ENCODE results near the gene BRD7. TPM values are rescaled to one million over a fixed set of nuclear protein-coding genes. Genes with fewer than 3 reads are reported as not detected.
A peak's percentile ranks its signal among the peaks of the same experiment; 100 is the strongest.

Gene BRD7
- total and polyA plus RNA-seq, 2 of the 13 experiments (the other 11 are each of a cell fraction or from before 2014, with no cell fraction given), result 82.3 to 149 TPM

DNA sequence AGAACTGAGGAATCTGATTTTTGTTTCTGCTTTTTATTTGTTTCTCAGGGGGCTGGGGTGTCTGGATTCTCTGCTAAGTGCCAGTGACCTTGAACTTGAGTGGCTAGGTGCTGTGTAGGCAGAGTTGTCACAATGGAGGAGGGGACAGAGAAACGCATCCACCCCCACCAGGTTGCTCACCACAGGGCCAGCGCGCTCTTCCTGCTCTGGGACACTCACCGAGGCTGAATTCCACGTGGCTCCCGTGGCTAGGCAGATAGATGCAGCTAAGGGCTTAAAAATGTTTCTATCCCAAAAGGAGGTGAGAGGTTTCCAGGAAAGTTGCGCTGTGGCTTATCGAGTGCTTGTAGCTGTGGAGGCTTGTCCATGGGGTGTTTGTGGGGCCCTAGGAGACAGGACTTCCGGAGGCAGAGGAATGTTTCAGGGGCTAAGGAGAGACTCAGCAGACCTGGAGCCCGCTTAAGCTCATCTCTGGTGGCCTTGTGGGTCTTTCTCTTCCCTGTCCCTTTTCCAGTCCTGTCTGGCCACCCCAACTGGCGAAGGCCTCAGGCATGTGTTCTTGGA, 65.7 kb downstream of the BRD7 start (continued):
- TF ChIP-seq SETDB1 (CRISPR knock-in tag; IDR thresholded peaks at IDR 0.05; ENCODE audit: borderline replicate concordance) (no peak), XRCC5 (optimal IDR thresholded peaks at IDR 0.05; ENCODE audit: low read length) (no peak), ZSCAN31 (CRISPR knock-in tag; IDR thresholded peaks at IDR 0.05; ENCODE audit: low read depth) (no peak), SALL1 (CRISPR knock-in tag; IDR thresholded peaks at IDR 0.05) (peak; percentile 37; the same call in 1 of the 2 replicates), RXRA (CRISPR knock-in tag; IDR thresholded peaks at IDR 0.05) (peak; percentile 45; the same call in 1 of the 2 replicates), ETV5 (CRISPR knock-in tag; IDR thresholded peaks at IDR 0.05; ENCODE audit: borderline replicate concordance) (0 out of 2 replicates have a peak, but pooled peaks have one; percentile 17), GATAD2A (CRISPR knock-in tag; IDR thresholded peaks at IDR 0.05) (0 out of 2 replicates have a peak, but pooled peaks have one; percentile 22), THAP11 (CRISPR knock-in tag; IDR thresholded peaks at IDR 0.05) (no peak), NCOR1 (IDR thresholded peaks at IDR 0.05; ENCODE audit: borderline replicate concordance, low read length) (peak; percentile 66; the same call in 1 of the 2 replicates), FOXP1 (IDR thresholded peaks at IDR 0.05) (no peak), FOXP1 (CRISPR knock-in tag; IDR thresholded peaks at IDR 0.05) (0 out of 2 replicates have a peak, but pooled peaks have one; percentile 10), ZNF614 (CRISPR knock-in tag; IDR thresholded peaks at IDR 0.05; ENCODE audit: borderline replicate concordance) (no peak), PRPF4 (IDR thresholded peaks at IDR 0.05; ENCODE audit: low read depth, low read length, poor library complexity, severe bottlenecking) (peak; percentile 16), ZNF34 (CRISPR knock-in tag; IDR thresholded peaks at IDR 0.05; ENCODE audit: borderline replicate concordance) (no peak), ZNF598 (CRISPR knock-in tag; IDR thresholded peaks at IDR 0.05; ENCODE audit: borderline replicate concordance) (no peak), STAG1 (CRISPR knock-in tag; IDR thresholded peaks at IDR 0.05) (no peak), MTA1 (CRISPR knock-in tag; IDR thresholded peaks at IDR 0.05; ENCODE audit: borderline replicate concordance) (peak; percentile 68; the same call in 1 of the 2 replicates), PAX8 (CRISPR knock-in tag; IDR thresholded peaks at IDR 0.05; ENCODE audit: borderline replicate concordance) (no peak), TARDBP (CRISPR knock-in tag; IDR thresholded peaks at IDR 0.05) (no peak), HMG20A (CRISPR knock-in tag; IDR thresholded peaks at IDR 0.05; ENCODE audit: borderline replicate concordance) (peak; percentile 45; the same call in 1 of the 2 replicates), HIVEP1 (CRISPR knock-in tag; IDR thresholded peaks at IDR 0.05) (0 out of 2 replicates have a peak, but pooled peaks have one; percentile 21), ZNF660 (CRISPR knock-in tag; IDR thresholded peaks at IDR 0.05; ENCODE audit: borderline replicate concordance, low read depth) (no peak), CBX5 (CRISPR knock-in tag; IDR thresholded peaks at IDR 0.05; ENCODE audit: borderline replicate concordance) (no peak), RARA (CRISPR knock-in tag; IDR thresholded peaks at IDR 0.05) (peak; percentile 39)
- TF ChIP-seq, protein P1, sequence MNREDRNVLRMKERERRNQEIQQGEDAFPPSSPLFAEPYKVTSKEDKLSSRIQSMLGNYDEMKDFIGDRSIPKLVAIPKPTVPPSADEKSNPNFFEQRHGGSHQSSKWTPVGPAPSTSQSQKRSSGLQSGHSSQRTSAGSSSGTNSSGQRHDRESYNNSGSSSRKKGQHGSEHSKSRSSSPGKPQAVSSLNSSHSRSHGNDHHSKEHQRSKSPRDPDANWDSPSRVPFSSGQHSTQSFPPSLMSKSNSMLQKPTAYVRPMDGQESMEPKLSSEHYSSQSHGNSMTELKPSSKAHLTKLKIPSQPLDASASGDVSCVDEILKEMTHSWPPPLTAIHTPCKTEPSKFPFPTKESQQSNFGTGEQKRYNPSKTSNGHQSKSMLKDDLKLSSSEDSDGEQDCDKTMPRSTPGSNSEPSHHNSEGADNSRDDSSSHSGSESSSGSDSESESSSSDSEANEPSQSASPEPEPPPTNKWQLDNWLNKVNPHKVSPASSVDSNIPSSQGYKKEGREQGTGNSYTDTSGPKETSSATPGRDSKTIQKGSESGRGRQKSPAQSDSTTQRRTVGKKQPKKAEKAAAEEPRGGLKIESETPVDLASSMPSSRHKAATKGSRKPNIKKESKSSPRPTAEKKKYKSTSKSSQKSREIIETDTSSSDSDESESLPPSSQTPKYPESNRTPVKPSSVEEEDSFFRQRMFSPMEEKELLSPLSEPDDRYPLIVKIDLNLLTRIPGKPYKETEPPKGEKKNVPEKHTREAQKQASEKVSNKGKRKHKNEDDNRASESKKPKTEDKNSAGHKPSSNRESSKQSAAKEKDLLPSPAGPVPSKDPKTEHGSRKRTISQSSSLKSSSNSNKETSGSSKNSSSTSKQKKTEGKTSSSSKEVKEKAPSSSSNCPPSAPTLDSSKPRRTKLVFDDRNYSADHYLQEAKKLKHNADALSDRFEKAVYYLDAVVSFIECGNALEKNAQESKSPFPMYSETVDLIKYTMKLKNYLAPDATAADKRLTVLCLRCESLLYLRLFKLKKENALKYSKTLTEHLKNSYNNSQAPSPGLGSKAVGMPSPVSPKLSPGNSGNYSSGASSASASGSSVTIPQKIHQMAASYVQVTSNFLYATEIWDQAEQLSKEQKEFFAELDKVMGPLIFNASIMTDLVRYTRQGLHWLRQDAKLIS (CRISPR knock-in tag; IDR thresholded peaks at IDR 0.05), result no peak

Data from HepG2 (cell line).